Stomach (tissue), 9 donors: ENCODE measurements around the gene LRRC3. TPM values are rescaled to one million over a fixed set of nuclear protein-coding genes. Genes with fewer than 3 reads are reported as not detected.
A peak's percentile ranks its signal among the peaks of the same experiment; 100 is the strongest.

Experiments used
- DNase-seq, 2 donors: peaks; one replicate each; pipeline versions ENCODE4 v3.0.0 to v3.0.0-alpha.2; 2013 to 2019
- H3K27ac ChIP-seq, 5 donors: fragments of 200-600 bp in 4 of 5; sonication (generic) in 4 of 5; one replicate each; pipeline ENCODE4 v1.5.1; 2013 to 2019; ENCODE audit warnings: mild to moderate bottlenecking in 1 of 5, moderate library complexity in 1 of 5
- H3K27me3 ChIP-seq, 3 donors: fragments of 200-600 bp; sonication (generic); one replicate each; pipeline ENCODE4 v1.5.1; 2017 to 2019; ENCODE audit warnings: mixed run types in 1 of 3
- H3K36me3 ChIP-seq, 4 donors: fragments of 200-600 bp; sonication (generic); 1 replicate in 3 of 4; 2 replicates in 1 of 4; pipeline ENCODE4 v1.5.1; 2016 to 2019
- H3K4me1 ChIP-seq, 4 donors: fragments of 200-600 bp; sonication (generic); one replicate each; pipeline ENCODE4 v1.5.1; 2016 to 2019
- H3K4me3 ChIP-seq, 4 donors: fragments of 200-600 bp; sonication (generic) in 3 of 4; one replicate each; pipeline ENCODE4 v1.5.1; 2016 to 2019; ENCODE audit warnings: mild to moderate bottlenecking in 1 of 4
- H3K9me3 ChIP-seq, 4 donors: fragments of 200-600 bp; sonication (generic); one replicate each; pipeline ENCODE4 v1.5.1; 2016 to 2019
- CTCF ChIP-seq, 7 experiments: fragments of 450-650 bp in 4 of 7; fragments of 200-600 bp in 3 of 7; sonication (generic) in 3 of 7; IDR thresholded peaks; one replicate each; pipeline ENCODE4 v1.5.1; 2016 to 2019; ENCODE audit warnings: antibody characterized with exemption in 7 of 7, control low read depth in 2 of 7, mild to moderate bottlenecking in 1 of 7
- EP300 ChIP-seq: sonication (generic); formaldehyde crosslinking; IDR thresholded peaks from one replicate; pipeline ENCODE4 v1.6.1; 2017; ENCODE audit warnings: antibody characterized with exemption
- POLR2A ChIP-seq, 4 donors: fragments of 450-650 bp; IDR thresholded peaks; one replicate each; pipeline ENCODE4 v1.6.1; 2016; ENCODE audit warnings: antibody characterized with exemption in 4 of 4, control low read depth in 2 of 4, mild to moderate bottlenecking in 1 of 4, moderate library complexity in 1 of 4
- POLR2AphosphoS5 ChIP-seq, 3 donors: sonication (generic); formaldehyde crosslinking; IDR thresholded peaks; one replicate each; pipeline ENCODE4 v1.6.1; 2016; ENCODE audit warnings: antibody characterized with exemption in 3 of 3
- WGBS, 5 donors: extraction: QIAGEN DNeasy Blood & Tissue Kit in 3 of 5; methylation state at CpG; one replicate each; pipeline versions ENCODE4 v1.1.5 to v1.1.7; 2013 to 2018; 5-methylcytosine and 5-hydroxymethylcytosine counted together
- intact Hi-C: fragments of 100-400 bp; cut with DNase I; formaldehyde crosslinking; loops from one replicate; pipeline ENCODE4 v1.15.1; 2023; ENCODE audit warnings: low total_unique reads
- polyA plus RNA-seq, 3 donors: library from polyadenylated mRNA; stranded (reverse); fragments of 200-250 nt; gene quantifications; one replicate each; pipeline ENCODE4 v1.2.3, GENCODE V29; 2013
- total RNA-seq, 5 donors: library from RNA; depleted of rRNA; stranded (reverse); fragments of >200 nt; gene quantifications; one replicate each; pipeline versions ENCODE4 v1.1.0 to v1.2.3, GENCODE V29; 2014 to 2016
- donor health status: healthy with polysubstance abuse.
- donor health status: Bipolar disorder and iron deficiency.
- donor health status: healthy.

LRRC3 gene
- total and polyA plus RNA-seq, 8 donors = 0.76 to 8.0 (median 1.5) TPM

GRCh38 chr21:44485254-44485793, 30.0 kb downstream of the LRRC3 start:
- peaks cover 0 to under 1% (median 0%) of the 10 kb centered on the region in 4 donors for H3K36me3 ChIP-seq
- H3K4me3 ChIP-seq = peak overlapping the region in 3 of 4 donors; percentile 3 to 29 (median 27)
- WGBS, 5 donors = 56 to 70% (median 67%) methylated on average over 25 of the region's 25 CpGs
- intact Hi-C loops = no loop called here
- TF ChIP-seq CTCF (IDR thresholded peaks at IDR 0.05) = peak in 4 of 7 experiments; percentile 21 to 40 (median 26)
- TF ChIP-seq POLR2AphosphoS5 (IDR thresholded peaks at IDR 0.05) = no peak
- no peaks in the 10 kb centered on the region for H3K9me3 ChIP-seq
- H3K27ac ChIP-seq = no peak overlapping the region
- peaks cover 0 to 21% (median 12%) of the 10 kb centered on the region in 4 donors for H3K4me1 ChIP-seq
- peak in 1 of 2 donors; percentile 50 for DNase-seq
- H3K27me3 ChIP-seq = peaks cover 0 to 7% (median 0%) of the 10 kb centered on the region in 3 donors

GRCh38 chr21:44485796-44486195, 30.5 kb downstream of the LRRC3 start:
- TF ChIP-seq POLR2AphosphoS5 (IDR thresholded peaks at IDR 0.05) = no peak
- TF ChIP-seq POLR2A (IDR thresholded peaks at IDR 0.05) = no peak
- no peak for TF ChIP-seq EP300
- TF ChIP-seq CTCF (IDR thresholded peaks at IDR 0.05) = no peak
- Histone ChIP-seq H3K4me3 (peak overlapping the region in 3 of 4 donors; percentile 3 to 29 (median 27)), H3K27ac (no peak overlapping the region), H3K36me3 (peaks cover 0 to 5% (median 0%) of the 10 kb centered on the region in 4 donors), H3K27me3 (peaks cover 0 to 7% (median 0%) of the 10 kb centered on the region in 3 donors), H3K9me3 (no peaks in the 10 kb centered on the region), H3K4me1 (peaks cover 0 to 21% (median 12%) of the 10 kb centered on the region in 4 donors)
- no peak for DNase-seq
- 64 to 83% (median 69%) methylated on average over 9 to 10 of the region's 10 CpGs for WGBS, 5 donors
- intact Hi-C loops = no loop called here

- Histone ChIP-seq H3K4me1 (peaks cover 0 to 21% (median 12%) of the 10 kb centered on the region in 4 donors), H3K27me3 (peaks cover 0 to 7% (median 0%) of the 10 kb centered on the region in 3 donors), H3K4me3 (peak overlapping the region in 1 of 4 donors; percentile 27), H3K9me3 (no peaks in the 10 kb centered on the region), H3K36me3 (peaks cover 0 to 5% (median 0%) of the 10 kb centered on the region in 4 donors), H3K27ac (no peak overlapping the region)
- no peak for DNase-seq
- intact Hi-C loops = no loop called here
- WGBS, 5 donors = 58 to 83% (median 62%) methylated on average over 16 of the region's 16 CpGs
- no peak for TF ChIP-seq POLR2AphosphoS5 (IDR thresholded peaks at IDR 0.05)
- TF ChIP-seq POLR2A (IDR thresholded peaks at IDR 0.05) = no peak
- no peak for TF ChIP-seq CTCF (IDR thresholded peaks at IDR 0.05)
These were observed 31.0 kb downstream of the LRRC3 start for GRCh38 chr21:44486302-44486701.

GRCh38 chr21:44487831-44488230, 32.5 kb downstream of the LRRC3 start:
- Histone ChIP-seq H3K9me3 (peaks cover 0 to 12% (median 7%) of the 10 kb centered on the region in 4 donors), H3K4me1 (peaks cover 0 to 12% (median 8%) of the 10 kb centered on the region in 4 donors), H3K27ac (no peak overlapping the region), H3K36me3 (peaks cover 0 to 5% (median 0%) of the 10 kb centered on the region in 4 donors), H3K27me3 (peaks cover 0 to 6% (median 0%) of the 10 kb centered on the region in 3 donors), H3K4me3 (no peak overlapping the region)
- TF ChIP-seq POLR2A (IDR thresholded peaks at IDR 0.05) (no peak), POLR2AphosphoS5 (IDR thresholded peaks at IDR 0.05) (no peak), CTCF (IDR thresholded peaks at IDR 0.05) (peak in 1 of 7 experiments; percentile 32)
- no peak for DNase-seq
- WGBS, 5 donors = 35 to 53% (median 49%) methylated on average over 4 of the region's 4 CpGs
- intact Hi-C loops = no loop called here
